Bronchial epithelial cell (primary cell): ENCODE measurements around the gene PHF3. TPM values are rescaled to one million over a fixed set of nuclear protein-coding genes. Genes with fewer than 3 reads are reported as not detected.

ENCODE experiments used
- DNase-seq: peaks from one replicate; pipeline ENCODE4 v3.0.0-alpha.2; 2010; ENCODE audit warnings: low read depth
- FAIRE-seq: peaks from 2 replicates; lab custom pipeline; 2011; peaks lifted over from hg19 to GRCh38; lab: Jason Lieb, UNC
- H3K27me3 ChIP-seq: 2 replicates; pipeline ENCODE4 v1.5.1; 2011; ENCODE audit warnings: low read length; ENCODE audit not compliant: control insufficient read depth, insufficient read depth
- H3K36me3 ChIP-seq: 2 replicates; pipeline ENCODE4 v1.5.1; 2011; ENCODE audit warnings: low read length; ENCODE audit not compliant: control insufficient read depth, insufficient read depth
- H3K4me3 ChIP-seq: 2 replicates; pipeline ENCODE4 v1.5.1; 2011; ENCODE audit warnings: mild to moderate bottlenecking, low read depth, low read length, control low read depth
- total RNA-seq: library from RNA; depleted of rRNA; stranded (reverse); fragments of >200 nt; gene quantifications from 2 replicates; pipeline ENCODE4 v1.2.1, GENCODE V29; 2014
- TF ChIP-seq, protein P1 (sequence below): IDR thresholded peaks from 2 replicates; pipeline ENCODE4 v1.5.1; 2011; ENCODE audit warnings: mild to moderate bottlenecking, moderate library complexity, low read length, control low read depth, inconsistent platforms; ENCODE audit not compliant: insufficient read depth, severe bottlenecking

The PHF3 gene, protein sequence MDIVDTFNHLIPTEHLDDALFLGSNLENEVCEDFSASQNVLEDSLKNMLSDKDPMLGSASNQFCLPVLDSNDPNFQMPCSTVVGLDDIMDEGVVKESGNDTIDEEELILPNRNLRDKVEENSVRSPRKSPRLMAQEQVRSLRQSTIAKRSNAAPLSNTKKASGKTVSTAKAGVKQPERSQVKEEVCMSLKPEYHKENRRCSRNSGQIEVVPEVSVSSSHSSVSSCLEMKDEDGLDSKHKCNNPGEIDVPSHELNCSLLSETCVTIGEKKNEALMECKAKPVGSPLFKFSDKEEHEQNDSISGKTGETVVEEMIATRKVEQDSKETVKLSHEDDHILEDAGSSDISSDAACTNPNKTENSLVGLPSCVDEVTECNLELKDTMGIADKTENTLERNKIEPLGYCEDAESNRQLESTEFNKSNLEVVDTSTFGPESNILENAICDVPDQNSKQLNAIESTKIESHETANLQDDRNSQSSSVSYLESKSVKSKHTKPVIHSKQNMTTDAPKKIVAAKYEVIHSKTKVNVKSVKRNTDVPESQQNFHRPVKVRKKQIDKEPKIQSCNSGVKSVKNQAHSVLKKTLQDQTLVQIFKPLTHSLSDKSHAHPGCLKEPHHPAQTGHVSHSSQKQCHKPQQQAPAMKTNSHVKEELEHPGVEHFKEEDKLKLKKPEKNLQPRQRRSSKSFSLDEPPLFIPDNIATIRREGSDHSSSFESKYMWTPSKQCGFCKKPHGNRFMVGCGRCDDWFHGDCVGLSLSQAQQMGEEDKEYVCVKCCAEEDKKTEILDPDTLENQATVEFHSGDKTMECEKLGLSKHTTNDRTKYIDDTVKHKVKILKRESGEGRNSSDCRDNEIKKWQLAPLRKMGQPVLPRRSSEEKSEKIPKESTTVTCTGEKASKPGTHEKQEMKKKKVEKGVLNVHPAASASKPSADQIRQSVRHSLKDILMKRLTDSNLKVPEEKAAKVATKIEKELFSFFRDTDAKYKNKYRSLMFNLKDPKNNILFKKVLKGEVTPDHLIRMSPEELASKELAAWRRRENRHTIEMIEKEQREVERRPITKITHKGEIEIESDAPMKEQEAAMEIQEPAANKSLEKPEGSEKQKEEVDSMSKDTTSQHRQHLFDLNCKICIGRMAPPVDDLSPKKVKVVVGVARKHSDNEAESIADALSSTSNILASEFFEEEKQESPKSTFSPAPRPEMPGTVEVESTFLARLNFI (N-terminal part only)
- total RNA-seq = 33.2 and 36.3 TPM in 2 replicates

DNA sequence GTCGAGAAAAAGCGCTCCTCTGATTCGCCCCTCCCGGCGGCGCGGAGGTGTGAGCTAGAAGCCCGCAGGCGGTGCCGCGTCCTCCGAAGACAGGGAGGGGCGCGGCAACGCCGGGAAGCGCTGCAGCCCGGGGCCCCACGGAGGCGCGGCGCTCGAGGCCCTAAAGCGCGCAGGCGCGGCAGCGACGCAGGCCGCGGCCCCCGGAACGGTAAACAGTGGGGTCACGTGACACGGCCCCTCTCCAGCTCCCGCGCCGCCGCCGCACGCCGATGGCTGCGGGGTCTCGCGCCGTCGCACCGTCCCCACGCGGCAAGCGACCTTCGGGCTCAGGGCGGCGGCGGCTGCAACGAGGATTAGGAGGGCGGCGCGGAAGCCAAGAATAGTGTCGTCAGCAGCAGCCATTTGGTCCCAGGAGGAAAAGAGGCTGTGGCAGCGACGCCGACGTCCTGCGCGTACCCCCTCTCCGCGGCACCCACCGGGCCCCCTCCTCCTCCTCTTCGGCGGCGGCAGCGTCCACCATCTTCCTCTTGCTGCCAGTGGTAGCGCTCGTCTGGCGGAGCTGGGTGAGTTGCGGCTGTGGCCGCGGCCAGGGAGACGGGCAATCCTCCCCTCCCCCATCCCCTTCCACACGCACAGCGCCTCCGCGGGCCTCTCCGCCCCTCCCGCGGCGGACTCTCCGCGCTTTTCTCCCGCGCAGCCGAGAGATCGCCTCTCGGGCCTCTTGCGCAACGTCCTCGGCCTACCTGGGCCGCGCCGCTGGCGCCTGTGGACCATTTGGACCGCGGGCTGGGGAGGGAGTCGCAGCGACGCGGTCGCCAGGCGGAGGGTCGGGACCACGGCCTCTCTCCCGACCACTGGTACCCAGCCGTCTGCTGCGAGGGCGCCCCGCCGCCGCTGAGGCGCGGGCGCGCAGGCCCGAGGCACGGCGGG lies at the start of gene PHF3:
TSS of gene PHF3 (plus strand) at position 215 of the 930 bp plus-strand sequence. CDS start 10,750 bp downstream, outside the sequence.
- Histone ChIP-seq H3K27me3 (no peaks in the 10 kb centered on the region), H3K36me3 (no peaks in the 10 kb centered on the region), H3K4me3 (peak within 1 kb of the TSS; percentile 95)
- FAIRE-seq (no peak), DNase-seq (peak; percentile 73)
- TF ChIP-seq, protein P1, sequence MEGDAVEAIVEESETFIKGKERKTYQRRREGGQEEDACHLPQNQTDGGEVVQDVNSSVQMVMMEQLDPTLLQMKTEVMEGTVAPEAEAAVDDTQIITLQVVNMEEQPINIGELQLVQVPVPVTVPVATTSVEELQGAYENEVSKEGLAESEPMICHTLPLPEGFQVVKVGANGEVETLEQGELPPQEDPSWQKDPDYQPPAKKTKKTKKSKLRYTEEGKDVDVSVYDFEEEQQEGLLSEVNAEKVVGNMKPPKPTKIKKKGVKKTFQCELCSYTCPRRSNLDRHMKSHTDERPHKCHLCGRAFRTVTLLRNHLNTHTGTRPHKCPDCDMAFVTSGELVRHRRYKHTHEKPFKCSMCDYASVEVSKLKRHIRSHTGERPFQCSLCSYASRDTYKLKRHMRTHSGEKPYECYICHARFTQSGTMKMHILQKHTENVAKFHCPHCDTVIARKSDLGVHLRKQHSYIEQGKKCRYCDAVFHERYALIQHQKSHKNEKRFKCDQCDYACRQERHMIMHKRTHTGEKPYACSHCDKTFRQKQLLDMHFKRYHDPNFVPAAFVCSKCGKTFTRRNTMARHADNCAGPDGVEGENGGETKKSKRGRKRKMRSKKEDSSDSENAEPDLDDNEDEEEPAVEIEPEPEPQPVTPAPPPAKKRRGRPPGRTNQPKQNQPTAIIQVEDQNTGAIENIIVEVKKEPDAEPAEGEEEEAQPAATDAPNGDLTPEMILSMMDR = peak; percentile 31

DNA sequence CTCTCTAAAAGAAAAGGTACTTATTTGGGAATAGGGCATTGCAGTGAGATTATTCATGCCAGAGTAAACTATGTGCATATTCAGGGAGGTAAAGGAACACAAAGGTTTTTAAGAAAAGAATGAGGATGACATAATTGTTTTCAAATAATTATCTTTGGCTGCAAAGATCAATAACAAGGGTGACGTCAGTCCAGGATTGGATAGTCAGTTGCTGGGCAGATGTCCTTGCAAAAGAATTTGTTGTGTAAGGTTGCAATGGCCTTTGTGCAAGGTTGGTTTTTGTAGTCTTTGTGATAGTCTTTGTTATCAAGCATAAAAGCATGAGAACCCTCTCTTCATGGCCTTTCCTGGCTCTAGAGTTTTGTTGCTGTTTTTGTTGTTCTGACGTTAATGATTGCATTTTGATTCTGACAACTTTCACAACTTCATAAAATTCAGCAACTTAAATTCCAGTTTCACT lies 45.6 kb upstream of the PHF3 start:
- H3K27me3 ChIP-seq = no peaks in the 10 kb centered on the region
- FAIRE-seq = no peak
- H3K4me3 ChIP-seq = no peak overlapping the region
- no peaks in the 10 kb centered on the region for H3K36me3 ChIP-seq
- DNase-seq = no peak
- TF ChIP-seq, protein P1 = no peak

DNA sequence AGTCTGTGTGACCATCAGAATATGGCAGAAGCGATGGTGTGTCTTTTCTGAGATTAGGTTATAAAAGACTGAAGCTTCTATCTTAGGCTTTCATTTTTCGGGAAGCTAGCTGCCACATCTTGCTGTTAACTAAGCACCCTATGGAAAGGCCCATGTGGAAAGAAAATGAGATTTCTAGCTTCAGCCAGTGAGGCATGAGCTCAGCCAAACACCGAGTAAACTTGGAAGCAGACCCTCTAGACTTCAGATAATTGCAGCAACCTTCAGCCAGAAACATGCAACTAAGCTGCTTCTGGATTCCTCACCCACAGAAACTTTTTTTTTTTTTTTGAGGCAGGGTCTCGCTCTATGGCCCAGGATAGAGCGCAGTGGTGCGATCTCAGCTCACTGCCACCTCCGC lies 42.7 kb upstream of the PHF3 start:
- TF ChIP-seq, protein P1 = no peak
- H3K36me3 ChIP-seq = no peaks in the 10 kb centered on the region
- no peak for DNase-seq
- no peak for FAIRE-seq
- no peaks in the 10 kb centered on the region for H3K27me3 ChIP-seq
- H3K4me3 ChIP-seq = no peak overlapping the region

DNA sequence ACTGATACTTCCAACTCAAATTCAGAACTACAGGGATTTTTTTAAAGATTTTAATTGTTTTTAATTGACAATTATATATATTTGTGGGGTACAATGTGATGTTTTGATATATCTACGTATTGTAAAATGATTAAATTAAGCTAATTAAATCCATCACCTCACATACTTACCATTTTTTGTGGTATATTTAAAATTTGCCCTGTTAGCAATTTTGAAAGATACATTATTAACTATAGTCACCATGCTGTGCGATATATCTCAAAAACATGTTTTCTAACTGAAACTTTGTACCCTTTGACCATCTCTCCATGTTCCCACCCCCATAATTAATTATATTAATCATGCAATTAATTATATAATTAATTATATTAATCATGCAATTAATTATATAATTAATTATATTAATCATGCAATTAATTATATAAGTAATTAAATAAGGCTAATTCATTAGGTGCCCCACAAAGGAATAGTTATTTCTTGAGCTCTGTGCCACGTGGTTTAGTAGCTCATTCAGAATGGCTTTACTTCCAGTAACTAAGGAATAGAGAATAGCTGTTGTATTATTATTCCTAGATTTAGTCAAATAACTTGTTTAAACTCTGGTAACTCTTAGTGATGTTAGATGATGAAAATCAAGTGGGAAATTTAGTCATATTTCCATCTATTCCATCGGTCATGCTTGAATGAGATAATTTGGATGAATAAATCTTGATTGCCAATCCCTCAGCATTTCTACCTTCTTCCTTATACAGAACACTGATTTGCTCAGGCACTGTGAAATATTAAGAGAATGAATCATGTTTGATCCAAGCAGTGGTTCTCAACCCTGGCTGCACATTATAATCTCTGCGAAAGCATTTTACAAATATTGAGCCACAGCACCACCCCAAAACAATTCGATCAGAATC lies 38.2 kb upstream of the PHF3 start:
- FAIRE-seq = no peak
- TF ChIP-seq, protein P1 = no peak
- H3K36me3 ChIP-seq = no peaks in the 10 kb centered on the region
- no peaks in the 10 kb centered on the region for H3K27me3 ChIP-seq
- peak overlapping the region; percentile 50 for H3K4me3 ChIP-seq
- peak; percentile 68 for DNase-seq
